ENCODE results near the gene RPRD1B. TPM values are rescaled to one million over a fixed set of nuclear protein-coding genes. Genes with fewer than 3 reads are reported as not detected.

RPRD1B gene
- total RNA-seq, 1 experiment from 2014 or later: 42.6 TPM

- no peak for TF ChIP-seq CTCF (IDR thresholded peaks at IDR 0.05; ENCODE audit: unreplicated experiment)
- Mint-ChIP-seq H3K27me3 (ENCODE audit: insufficient read depth, unreplicated experiment) (no peaks in the 10 kb centered on the region), H3K27ac (ENCODE audit: low read depth, unreplicated experiment) (peak overlapping the region; percentile 64), H3K9me3 (ENCODE audit: unreplicated experiment) (peaks cover under 1% of the 10 kb centered on the region), H3K4me1 (ENCODE audit: insufficient read depth, unreplicated experiment) (peaks cover 30% of the 10 kb centered on the region), H3K4me3 (ENCODE audit: unreplicated experiment) (no peak overlapping the region), H3K36me3 (ENCODE audit: insufficient read depth, unreplicated experiment) (no peaks in the 10 kb centered on the region)
- no peak for DNase-seq (ENCODE audit: unreplicated experiment)
- intact Hi-C loops (cut with micrococcal nuclease): loop anchor here (10.0 kb wide), 1 partner anchor 53 kb away; the partner anchor contains the start of gene TGM2
- ChIA-PET POLR2A (interaction anchor here (0.6 to 2.8 kb wide), 6 partner anchors 12 to 229 kb away, joined by 3 to 10 read pairs (median 4); no protein-coding TSS in a partner anchor), CTCF (interaction anchor here (0.7 to 7.1 kb wide), 6 partner anchors 10 to 211 kb away, joined by 3 to 71 read pairs (median 4); no protein-coding TSS in a partner anchor)
- no TSS peak for BruUV-seq (replicated peaks)
Observed at GRCh38 chr20:38111366-38112232, 78.1 kb downstream of the RPRD1B start.

DNA sequence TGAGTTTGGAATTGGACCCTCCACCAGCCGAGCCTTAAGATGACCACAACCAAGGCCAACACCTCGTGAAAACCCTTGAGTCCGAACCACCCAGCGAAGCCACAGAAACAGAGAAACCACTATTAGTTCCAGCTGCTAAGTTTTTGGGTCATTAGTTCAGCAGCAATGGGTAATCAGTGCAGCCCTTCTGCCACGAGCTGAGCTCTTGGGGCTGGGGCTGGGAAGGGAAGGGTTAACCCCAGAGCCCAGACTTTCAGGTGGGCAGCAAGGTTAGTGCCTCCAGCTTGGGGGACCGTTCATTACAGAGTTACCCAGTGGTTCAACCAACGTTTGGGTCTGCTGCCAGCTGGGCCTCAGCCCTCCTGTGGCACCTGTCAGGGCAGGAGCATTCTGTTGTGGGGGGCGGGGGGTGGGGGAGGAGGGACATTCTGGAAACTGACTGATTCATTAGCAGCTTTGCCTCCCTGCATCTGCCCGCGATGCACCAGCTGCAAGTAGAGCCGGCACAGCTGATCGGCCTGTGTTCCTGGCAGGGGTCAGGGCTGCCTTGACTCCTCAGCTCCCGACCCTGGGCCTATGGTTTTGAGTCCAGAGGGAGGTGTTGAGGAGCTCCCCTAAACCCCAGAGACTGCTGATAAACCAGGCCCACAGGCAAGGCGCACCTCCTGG, 78.8 kb downstream of the RPRD1B start:
- Mint-ChIP-seq H3K9me3 (ENCODE audit: unreplicated experiment) (peaks cover 8% of the 10 kb centered on the region), H3K27me3 (ENCODE audit: insufficient read depth, unreplicated experiment) (no peaks in the 10 kb centered on the region), H3K4me3 (ENCODE audit: unreplicated experiment) (no peak overlapping the region), H3K27ac (ENCODE audit: low read depth, unreplicated experiment) (no peak overlapping the region), H3K36me3 (ENCODE audit: insufficient read depth, unreplicated experiment) (no peaks in the 10 kb centered on the region), H3K4me1 (ENCODE audit: insufficient read depth, unreplicated experiment) (peaks cover 38% of the 10 kb centered on the region)
- no peak for DNase-seq (ENCODE audit: unreplicated experiment)
- no TSS peak for BruUV-seq (replicated peaks)
- TF ChIP-seq CTCF (IDR thresholded peaks at IDR 0.05; ENCODE audit: unreplicated experiment): no peak
- intact Hi-C loops (cut with micrococcal nuclease): loop anchor here (10.0 kb wide), 1 partner anchor 52 kb away; the partner anchor contains the start of gene TGM2
- CTCF ChIA-PET: interaction anchor here (0.9 to 7.1 kb wide), 8 partner anchors 19 to 210 kb away, joined by 3 to 71 read pairs (median 6); no protein-coding TSS in a partner anchor
- POLR2A ChIA-PET: interaction anchor here (0.6 kb wide), 2 partner anchors 31 to 230 kb away, joined by 3 read pairs; no protein-coding TSS in a partner anchor

- Mint-ChIP-seq H3K4me3 (ENCODE audit: unreplicated experiment) (no peak overlapping the region), H3K27me3 (ENCODE audit: insufficient read depth, unreplicated experiment) (no peaks in the 10 kb centered on the region), H3K27ac (ENCODE audit: low read depth, unreplicated experiment) (no peak overlapping the region), H3K9me3 (ENCODE audit: unreplicated experiment) (peaks cover 8% of the 10 kb centered on the region), H3K4me1 (ENCODE audit: insufficient read depth, unreplicated experiment) (peaks cover 43% of the 10 kb centered on the region), H3K36me3 (ENCODE audit: insufficient read depth, unreplicated experiment) (no peaks in the 10 kb centered on the region)
- ChIA-PET POLR2A (no interaction called here), CTCF (interaction anchor here (0.9 to 7.1 kb wide), 9 partner anchors 18 to 209 kb away, joined by 3 to 71 read pairs (median 5); no protein-coding TSS in a partner anchor)
- TF ChIP-seq CTCF (IDR thresholded peaks at IDR 0.05; ENCODE audit: unreplicated experiment): no peak
- no peak for DNase-seq (ENCODE audit: unreplicated experiment)
- intact Hi-C loops (cut with micrococcal nuclease): loop anchor here (10.0 kb wide), 1 partner anchor 52 kb away; the partner anchor contains the start of gene TGM2
- no TSS peak for BruUV-seq (replicated peaks)
Observed at GRCh38 chr20:38112930-38113294, 79.4 kb downstream of the RPRD1B start.

Measured in MCF 10A (cell line).